Measurements from ENCODE around the gene FAM184B. TPM values are rescaled to one million over a fixed set of nuclear protein-coding genes. Genes with fewer than 3 reads are reported as not detected.

Gene FAM184B
- 0.11 TPM for polyA plus RNA-seq (2013, experiment 1 of 4)
- 0.05 TPM for polyA plus RNA-seq (2013, experiment 2 of 4)
- polyA plus RNA-seq (2013, experiment 3 of 4) = not detected
- polyA plus RNA-seq (2013, experiment 4 of 4) = 0.04 TPM

- no peaks in the 10 kb centered on the region for H3K9me3 ChIP-seq (ENCODE audit: control insufficient read depth, low read length)
Measured at GRCh38 chr4:17781300-17782287, at the start of gene FAM184B. FAM184B (minus strand) TSS chr4:17781621; CDS start chr4:17781299, 322 bp downstream.

GRCh38 chr4:17823871-17824669 lies 42.6 kb upstream of the FAM184B start:
- H3K9me3 ChIP-seq (ENCODE audit: control insufficient read depth, low read length) = no peaks in the 10 kb centered on the region
- no peak overlapping the region for H3K27ac ChIP-seq (ENCODE audit: insufficient read depth, low read depth, low read length, poor library complexity, severe bottlenecking)
- peaks cover 31% of the 10 kb centered on the region for H3K36me3 ChIP-seq (ENCODE audit: control insufficient read depth, insufficient read depth, low read length)
- no peaks in the 10 kb centered on the region for H3K4me1 ChIP-seq (ENCODE audit: control insufficient read depth, insufficient read depth, low read length)
- H3K4me3 ChIP-seq (ENCODE audit: insufficient read depth, low read depth, low read length) = no peak overlapping the region
- H3K27me3 ChIP-seq (ENCODE audit: control insufficient read depth, insufficient read depth, low read length, poor library complexity, severe bottlenecking) = no peaks in the 10 kb centered on the region
- WGBS, 2 experiments = no CpG with 5 or more reads among the region's 1 CpG

More at GRCh38 chr4:17781300-17782287, at the start of gene FAM184B:
- WGBS, 2 experiments = 2% methylated on average over 82 of the region's 82 CpGs
- Histone ChIP-seq H3K4me1 (ENCODE audit: control insufficient read depth, insufficient read depth, low read length) (peaks cover 15% of the 10 kb centered on the region), H3K27me3 (ENCODE audit: control insufficient read depth, insufficient read depth, low read length, poor library complexity, severe bottlenecking) (peaks cover 52% of the 10 kb centered on the region), H3K36me3 (ENCODE audit: control insufficient read depth, insufficient read depth, low read length) (no peaks in the 10 kb centered on the region), H3K27ac (ENCODE audit: insufficient read depth, low read depth, low read length, poor library complexity, severe bottlenecking) (no peak within 1 kb of the TSS), H3K4me3 (ENCODE audit: insufficient read depth, low read depth, low read length) (peak within 1 kb of the TSS; percentile 42)

DNA sequence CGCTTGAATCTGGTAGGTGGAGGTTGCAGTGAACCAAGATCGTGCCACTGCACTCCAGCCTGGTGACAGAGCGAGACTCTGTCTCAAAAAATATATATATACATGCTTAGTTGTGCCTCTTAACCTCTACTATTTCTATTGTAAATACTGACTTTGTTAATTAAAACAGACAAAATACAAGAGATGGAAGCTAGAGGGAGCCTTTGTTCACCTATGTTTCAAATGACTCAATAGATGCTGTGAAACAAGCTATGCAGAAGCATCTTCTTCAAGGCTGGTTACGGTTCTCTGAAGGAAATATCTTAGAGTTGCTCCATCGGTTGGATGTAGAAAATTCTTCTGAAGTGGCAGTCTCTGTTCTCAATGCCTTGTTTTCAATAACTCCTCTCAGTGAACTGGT lies 35.6 kb upstream of the FAM184B start:
- H3K4me1 ChIP-seq (ENCODE audit: control insufficient read depth, insufficient read depth, low read length) = no peaks in the 10 kb centered on the region
- H3K27ac ChIP-seq (ENCODE audit: insufficient read depth, low read depth, low read length, poor library complexity, severe bottlenecking) = no peak overlapping the region
- H3K4me3 ChIP-seq (ENCODE audit: insufficient read depth, low read depth, low read length) = no peak overlapping the region
- H3K36me3 ChIP-seq (ENCODE audit: control insufficient read depth, insufficient read depth, low read length) = peaks cover 29% of the 10 kb centered on the region
- no peaks in the 10 kb centered on the region for H3K9me3 ChIP-seq (ENCODE audit: control insufficient read depth, low read length)
- 89 to 91% methylated on average over 4 to 5 of the region's 5 CpGs for WGBS, 2 experiments
- H3K27me3 ChIP-seq (ENCODE audit: control insufficient read depth, insufficient read depth, low read length, poor library complexity, severe bottlenecking) = no peaks in the 10 kb centered on the region

GRCh38 chr4:17816142-17816541 lies 34.7 kb upstream of the FAM184B start:
- no peaks in the 10 kb centered on the region for H3K9me3 ChIP-seq (ENCODE audit: control insufficient read depth, low read length)
- H3K27ac ChIP-seq (ENCODE audit: insufficient read depth, low read depth, low read length, poor library complexity, severe bottlenecking) = no peak overlapping the region
- H3K4me3 ChIP-seq (ENCODE audit: insufficient read depth, low read depth, low read length) = no peak overlapping the region
- H3K4me1 ChIP-seq (ENCODE audit: control insufficient read depth, insufficient read depth, low read length) = no peaks in the 10 kb centered on the region
- peaks cover 29% of the 10 kb centered on the region for H3K36me3 ChIP-seq (ENCODE audit: control insufficient read depth, insufficient read depth, low read length)
- WGBS, 2 experiments = 96 to 97% methylated on average over 12 of the region's 12 CpGs
- no peaks in the 10 kb centered on the region for H3K27me3 ChIP-seq (ENCODE audit: control insufficient read depth, insufficient read depth, low read length, poor library complexity, severe bottlenecking)

GRCh38 chr4:17814140-17814539 lies 32.7 kb upstream of the FAM184B start:
- H3K27me3 ChIP-seq (ENCODE audit: control insufficient read depth, insufficient read depth, low read length, poor library complexity, severe bottlenecking) = no peaks in the 10 kb centered on the region
- H3K4me3 ChIP-seq (ENCODE audit: insufficient read depth, low read depth, low read length) = no peak overlapping the region
- H3K27ac ChIP-seq (ENCODE audit: insufficient read depth, low read depth, low read length, poor library complexity, severe bottlenecking) = no peak overlapping the region
- H3K9me3 ChIP-seq (ENCODE audit: control insufficient read depth, low read length) = no peaks in the 10 kb centered on the region
- no peaks in the 10 kb centered on the region for H3K4me1 ChIP-seq (ENCODE audit: control insufficient read depth, insufficient read depth, low read length)
- WGBS, 2 experiments = 88 to 92% methylated on average over 3 of the region's 3 CpGs
- H3K36me3 ChIP-seq (ENCODE audit: control insufficient read depth, insufficient read depth, low read length) = peaks cover 29% of the 10 kb centered on the region

GRCh38 chr4:17812801-17813200 lies 31.4 kb upstream of the FAM184B start:
- H3K27me3 ChIP-seq (ENCODE audit: control insufficient read depth, insufficient read depth, low read length, poor library complexity, severe bottlenecking) = no peaks in the 10 kb centered on the region
- H3K4me1 ChIP-seq (ENCODE audit: control insufficient read depth, insufficient read depth, low read length) = no peaks in the 10 kb centered on the region
- H3K9me3 ChIP-seq (ENCODE audit: control insufficient read depth, low read length) = no peaks in the 10 kb centered on the region
- peak overlapping the region; percentile 84 for H3K4me3 ChIP-seq (ENCODE audit: insufficient read depth, low read depth, low read length)
- peaks cover 24% of the 10 kb centered on the region for H3K36me3 ChIP-seq (ENCODE audit: control insufficient read depth, insufficient read depth, low read length)
- no peak overlapping the region for H3K27ac ChIP-seq (ENCODE audit: insufficient read depth, low read depth, low read length, poor library complexity, severe bottlenecking)
- 78 to 81% methylated on average over 3 of the region's 3 CpGs for WGBS, 2 experiments

GRCh38 chr4:17812125-17812524 lies 30.7 kb upstream of the FAM184B start:
- WGBS, 2 experiments = 5 to 15% methylated on average over 2 to 3 of the region's 3 CpGs
- no peaks in the 10 kb centered on the region for H3K27me3 ChIP-seq (ENCODE audit: control insufficient read depth, insufficient read depth, low read length, poor library complexity, severe bottlenecking)
- peaks cover 20% of the 10 kb centered on the region for H3K36me3 ChIP-seq (ENCODE audit: control insufficient read depth, insufficient read depth, low read length)
- no peak overlapping the region for H3K27ac ChIP-seq (ENCODE audit: insufficient read depth, low read depth, low read length, poor library complexity, severe bottlenecking)
- no peaks in the 10 kb centered on the region for H3K4me1 ChIP-seq (ENCODE audit: control insufficient read depth, insufficient read depth, low read length)
- H3K9me3 ChIP-seq (ENCODE audit: control insufficient read depth, low read length) = no peaks in the 10 kb centered on the region
- H3K4me3 ChIP-seq (ENCODE audit: insufficient read depth, low read depth, low read length) = peak overlapping the region; percentile 84

- H3K27ac ChIP-seq (ENCODE audit: insufficient read depth, low read depth, low read length, poor library complexity, severe bottlenecking) = no peak overlapping the region
- peaks cover 12% of the 10 kb centered on the region for H3K36me3 ChIP-seq (ENCODE audit: control insufficient read depth, insufficient read depth, low read length)
- H3K9me3 ChIP-seq (ENCODE audit: control insufficient read depth, low read length) = no peaks in the 10 kb centered on the region
- H3K4me3 ChIP-seq (ENCODE audit: insufficient read depth, low read depth, low read length) = peak overlapping the region; percentile 84
- WGBS, 2 experiments = 0 to 1% methylated on average over 48 of the region's 48 CpGs
- H3K4me1 ChIP-seq (ENCODE audit: control insufficient read depth, insufficient read depth, low read length) = no peaks in the 10 kb centered on the region
- no peaks in the 10 kb centered on the region for H3K27me3 ChIP-seq (ENCODE audit: control insufficient read depth, insufficient read depth, low read length, poor library complexity, severe bottlenecking)
Measured at GRCh38 chr4:17811078-17811603, 29.7 kb upstream of the FAM184B start.

- WGBS, 2 experiments = 0% methylated on average over 69 of the region's 69 CpGs
- Histone ChIP-seq H3K4me1 (ENCODE audit: control insufficient read depth, insufficient read depth, low read length) (no peaks in the 10 kb centered on the region), H3K27ac (ENCODE audit: insufficient read depth, low read depth, low read length, poor library complexity, severe bottlenecking) (peak within 1 kb of the TSS; percentile 87), H3K4me3 (ENCODE audit: insufficient read depth, low read depth, low read length) (peak within 1 kb of the TSS; percentile 84), H3K27me3 (ENCODE audit: control insufficient read depth, insufficient read depth, low read length, poor library complexity, severe bottlenecking) (no peaks in the 10 kb centered on the region), H3K9me3 (ENCODE audit: control insufficient read depth, low read length) (no peaks in the 10 kb centered on the region), H3K36me3 (ENCODE audit: control insufficient read depth, insufficient read depth, low read length) (peaks cover 6% of the 10 kb centered on the region)
Measured at GRCh38 chr4:17810260-17811077, 29.0 kb upstream of the FAM184B start, which contains the start of the genes DCAF16 and NCAPG. DCAF16 (minus strand) TSS chr4:17810757; CDS start chr4:17804141, 6,616 bp downstream. NCAPG (plus strand) TSS chr4:17810979; CDS start chr4:17811078, 99 bp downstream.
